ENCODE measurements around the gene CREB5.

Gene CREB5

DNA sequence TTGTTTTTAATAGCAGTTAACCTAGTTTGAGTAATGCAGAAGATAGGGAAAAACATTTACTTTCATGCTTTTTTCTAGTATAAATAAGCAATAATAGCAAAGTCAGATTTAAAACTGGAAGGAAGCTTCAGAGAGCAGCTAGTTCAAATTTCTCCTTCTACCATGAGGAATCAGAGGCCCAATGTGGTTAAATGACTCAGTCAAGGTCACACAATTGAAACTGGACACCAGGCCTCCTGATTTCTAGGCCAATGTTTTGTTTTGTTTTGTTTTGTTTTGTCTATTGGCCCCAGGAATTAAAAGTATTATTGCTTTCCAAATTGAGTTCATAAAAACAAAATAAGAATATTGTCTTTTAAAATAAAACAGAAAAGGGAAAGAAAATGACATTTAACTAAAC lies 423.5 kb downstream of the CREB5 start:
- H3K4me3 ChIP-seq (ENCODE audit: low read length), result no peak overlapping the region
- no peak for TF ChIP-seq CTCF (conservative IDR thresholded peaks at IDR 0.05; ENCODE audit: low read length)
- DNase-seq (ENCODE audit: low read depth), result no peak

DNA sequence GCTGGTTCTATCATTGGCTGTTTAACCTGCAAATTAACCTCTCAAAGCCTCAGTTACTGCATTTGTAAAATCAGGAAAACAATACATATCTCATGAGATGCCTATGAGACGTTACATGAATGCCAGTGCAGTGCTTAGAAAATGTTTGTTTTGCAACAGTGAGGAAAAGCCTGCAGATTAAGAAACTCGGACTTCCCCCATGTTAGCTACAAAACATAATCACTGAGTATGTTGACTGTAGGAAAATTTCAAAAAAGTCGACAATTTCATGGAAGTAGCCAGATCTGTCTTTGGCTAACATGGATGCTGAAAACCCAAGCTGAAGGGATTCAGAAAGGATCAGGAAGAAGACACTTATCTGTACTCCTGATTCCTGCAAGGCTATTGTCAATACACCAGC lies 424.4 kb downstream of the CREB5 start:
- TF ChIP-seq CTCF (conservative IDR thresholded peaks at IDR 0.05; ENCODE audit: low read length), result no peak
- no peak for DNase-seq (ENCODE audit: low read depth)
- H3K4me3 ChIP-seq (ENCODE audit: low read length), result no peak overlapping the region

- no peak for DNase-seq (ENCODE audit: low read depth)
- no peak for TF ChIP-seq CTCF (conservative IDR thresholded peaks at IDR 0.05; ENCODE audit: low read length)
- H3K4me3 ChIP-seq (ENCODE audit: low read length), result no peak overlapping the region
These were observed 424.9 kb downstream of the CREB5 start for GRCh38 chr7:28837216-28837615.

DNA sequence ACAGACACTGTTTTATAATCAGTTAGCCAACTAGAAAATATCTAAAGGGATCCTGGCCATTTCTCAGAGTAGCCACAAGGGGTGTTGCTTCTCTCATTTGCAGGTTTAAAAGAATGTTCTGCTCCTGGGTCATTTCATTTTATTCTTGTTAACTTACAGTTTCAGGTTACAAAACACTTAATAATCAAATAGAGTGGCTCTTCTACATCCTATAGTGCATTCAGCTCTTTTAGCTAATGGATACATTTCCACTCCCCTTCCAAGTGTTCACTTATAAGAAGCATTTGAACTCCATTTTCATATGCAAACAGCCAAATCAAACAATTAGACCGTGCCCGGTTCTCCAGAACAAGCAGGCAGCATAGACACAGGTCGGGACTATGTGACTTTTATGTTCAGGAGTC lies 428.3 kb downstream of the CREB5 start:
- H3K4me3 ChIP-seq (ENCODE audit: low read length), result no peak overlapping the region
- no peak for DNase-seq (ENCODE audit: low read depth)
- peak; percentile 59 for TF ChIP-seq CTCF (conservative IDR thresholded peaks at IDR 0.05; ENCODE audit: low read length)

- H3K4me3 ChIP-seq (ENCODE audit: low read length), result no peak overlapping the region
- DNase-seq (ENCODE audit: low read depth), result no peak
- TF ChIP-seq CTCF (conservative IDR thresholded peaks at IDR 0.05; ENCODE audit: low read length), result no peak
These were observed 429.4 kb downstream of the CREB5 start for GRCh38 chr7:28841766-28842165.

- no peak for TF ChIP-seq CTCF (conservative IDR thresholded peaks at IDR 0.05; ENCODE audit: low read length)
- H3K4me3 ChIP-seq (ENCODE audit: low read length), result no peak overlapping the region
- no peak for DNase-seq (ENCODE audit: low read depth)
These were observed 430.5 kb downstream of the CREB5 start for GRCh38 chr7:28842769-28843295.

- DNase-seq (ENCODE audit: low read depth), result no peak
- TF ChIP-seq CTCF (conservative IDR thresholded peaks at IDR 0.05; ENCODE audit: low read length), result no peak
- no peak overlapping the region for H3K4me3 ChIP-seq (ENCODE audit: low read length)
These were observed 432.8 kb downstream of the CREB5 start for GRCh38 chr7:28845106-28845505.
